GM19372 (cell line): Measurements from ENCODE around the gene MED29.

Experiments
- ATAC-seq: cut with Tn5 transposase; IDR thresholded peaks from one replicate; pipeline ENCODE4 v1.9.1; 2021; ENCODE audit warnings: mild to moderate bottlenecking, low read depth, moderate library complexity; ENCODE audit not compliant: unreplicated experiment

Gene MED29, protein sequence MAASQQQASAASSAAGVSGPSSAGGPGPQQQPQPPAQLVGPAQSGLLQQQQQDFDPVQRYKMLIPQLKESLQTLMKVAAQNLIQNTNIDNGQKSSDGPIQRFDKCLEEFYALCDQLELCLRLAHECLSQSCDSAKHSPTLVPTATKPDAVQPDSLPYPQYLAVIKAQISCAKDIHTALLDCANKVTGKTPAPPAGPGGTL

DNA sequence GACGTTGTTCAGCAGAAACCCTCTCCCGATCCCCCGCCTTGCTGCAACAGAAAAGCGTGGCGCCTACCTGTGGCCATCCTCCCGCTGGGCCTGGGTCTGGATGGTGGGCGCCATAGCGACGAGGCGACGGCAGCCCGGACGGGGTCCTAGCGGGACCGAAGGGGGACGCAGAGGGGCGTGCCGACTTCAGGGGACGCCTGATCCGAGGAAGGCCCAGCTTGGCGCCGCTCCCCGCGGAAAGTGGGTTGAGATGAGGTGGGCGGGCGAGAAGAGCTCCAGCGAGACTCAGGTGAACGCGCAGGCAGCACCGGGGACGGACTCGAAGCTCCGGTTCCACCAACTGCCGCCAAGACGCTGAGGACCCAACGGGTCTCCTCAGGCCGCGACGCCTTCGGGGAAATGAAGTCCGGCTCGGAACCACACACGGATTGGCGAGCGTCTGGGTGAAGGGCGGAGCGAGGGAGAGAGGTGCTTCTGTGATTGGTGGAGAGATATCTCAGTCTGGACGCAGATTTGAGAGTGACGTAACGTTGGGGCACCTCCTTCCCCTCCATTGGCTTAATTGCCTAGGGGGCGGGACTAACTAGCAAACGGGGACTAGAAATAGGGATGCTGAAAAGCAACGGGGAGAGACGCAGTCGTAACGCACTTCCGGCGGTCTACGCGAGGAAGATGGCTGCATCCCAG, at the start of gene MED29, which contains the start of gene PAF1:
Gene MED29 (plus strand): TSS at position 628 of the 687 bp plus-strand sequence. CDS start 45 bp downstream, at position 673.
Gene PAF1 (minus strand): TSS at position 356 of the 687 bp plus-strand sequence. CDS start 242 bp downstream, at position 114.
- ATAC-seq, result peak; percentile 86

DNA sequence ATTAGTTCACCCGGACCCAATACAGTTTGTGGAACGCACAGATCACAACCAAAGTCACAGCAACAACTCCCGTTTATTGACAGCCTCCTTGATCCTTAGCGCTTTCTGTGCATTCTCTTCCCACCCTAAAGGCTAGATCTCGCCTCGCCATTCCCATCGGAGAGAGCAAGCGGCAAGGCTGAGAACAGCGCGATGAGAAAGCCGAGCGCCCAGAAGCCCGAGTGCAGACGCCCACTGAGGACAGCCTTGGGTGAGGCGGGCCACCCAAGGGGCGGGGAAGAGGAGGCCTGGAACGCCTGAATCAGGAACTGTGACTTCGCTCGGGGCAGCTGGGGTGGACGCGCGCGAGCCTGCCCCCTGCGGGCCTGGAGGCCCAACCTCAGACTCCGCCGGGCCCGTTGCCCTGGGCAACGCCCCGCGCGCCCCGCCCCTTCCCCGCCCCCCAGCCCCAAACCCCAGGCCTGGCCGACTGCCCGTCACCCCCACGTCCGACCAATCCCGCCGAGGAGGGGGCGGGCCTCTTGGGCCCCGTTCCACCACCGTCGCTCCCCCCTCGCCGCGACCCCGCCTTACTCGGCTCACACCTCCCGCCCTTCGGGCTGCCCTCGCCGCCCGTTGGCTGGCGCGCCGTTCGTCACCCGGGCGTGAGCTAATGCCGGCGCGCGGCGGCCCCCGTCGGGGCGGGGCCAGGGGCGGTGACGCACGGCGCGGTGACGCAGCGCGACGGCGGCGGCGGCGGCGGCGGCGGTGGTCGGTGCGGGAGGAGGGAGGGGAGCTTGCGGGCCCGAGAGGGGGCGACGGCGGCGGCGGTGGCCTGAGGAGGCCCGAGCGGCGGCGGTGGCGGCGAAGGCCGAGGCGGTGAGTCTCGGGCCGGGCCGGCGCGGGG, 49.2 kb upstream of the MED29 start, which contains the start of gene SAMD4B:
Gene SAMD4B (plus strand): TSS at position 703 of the 886 bp plus-strand sequence. CDS start 14,473 bp downstream, outside the sequence.
- ATAC-seq, result peak; percentile 85

GRCh38 chr19:39342647-39343305, 48.4 kb upstream of the MED29 start:
- ATAC-seq, result no peak

- no peak for ATAC-seq
These were observed 45.2 kb upstream of the MED29 start for GRCh38 chr19:39345956-39346355.

GRCh38 chr19:39347332-39348164, 43.6 kb upstream of the MED29 start:
- no peak for ATAC-seq

DNA sequence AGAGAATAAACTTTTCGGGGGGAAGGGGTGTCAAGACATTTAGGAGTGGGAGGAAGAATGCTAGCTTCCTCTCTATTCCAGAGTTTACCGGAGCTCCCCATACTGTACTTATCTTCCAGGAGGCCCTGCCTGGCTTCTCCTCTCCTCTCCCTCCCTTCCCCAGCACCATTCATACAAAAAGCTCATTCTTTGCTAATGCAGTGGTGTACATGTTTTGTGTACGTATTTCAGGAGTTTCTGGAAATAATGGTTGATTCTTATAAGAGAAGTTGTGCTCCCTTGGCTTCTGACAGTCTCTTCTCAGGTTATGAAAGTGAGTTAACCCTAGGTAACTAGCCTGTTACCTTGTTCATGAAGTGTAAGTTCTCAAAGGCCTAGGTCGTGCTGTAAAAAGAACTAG, 41.9 kb upstream of the MED29 start:
- no peak for ATAC-seq

DNA sequence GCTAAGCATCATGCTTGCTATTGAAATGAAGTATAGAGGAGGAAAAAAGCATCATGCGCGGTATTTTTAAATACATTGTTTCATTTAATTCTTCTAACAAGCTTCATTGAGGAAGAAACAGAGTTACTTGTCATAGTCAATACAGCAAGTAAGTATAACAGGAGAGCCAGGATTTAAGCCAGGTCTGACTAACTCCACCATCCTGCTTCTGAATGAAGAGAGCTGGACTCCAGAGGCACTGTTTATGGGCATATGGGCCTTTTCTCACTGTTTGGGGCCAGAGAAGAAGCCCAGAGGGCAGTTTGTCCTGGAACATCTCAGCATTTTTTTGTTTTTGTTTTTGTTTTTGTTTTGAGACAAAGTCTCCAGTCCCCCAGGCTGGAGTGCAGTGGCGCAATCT, 41.0 kb upstream of the MED29 start:
- no peak for ATAC-seq

DNA sequence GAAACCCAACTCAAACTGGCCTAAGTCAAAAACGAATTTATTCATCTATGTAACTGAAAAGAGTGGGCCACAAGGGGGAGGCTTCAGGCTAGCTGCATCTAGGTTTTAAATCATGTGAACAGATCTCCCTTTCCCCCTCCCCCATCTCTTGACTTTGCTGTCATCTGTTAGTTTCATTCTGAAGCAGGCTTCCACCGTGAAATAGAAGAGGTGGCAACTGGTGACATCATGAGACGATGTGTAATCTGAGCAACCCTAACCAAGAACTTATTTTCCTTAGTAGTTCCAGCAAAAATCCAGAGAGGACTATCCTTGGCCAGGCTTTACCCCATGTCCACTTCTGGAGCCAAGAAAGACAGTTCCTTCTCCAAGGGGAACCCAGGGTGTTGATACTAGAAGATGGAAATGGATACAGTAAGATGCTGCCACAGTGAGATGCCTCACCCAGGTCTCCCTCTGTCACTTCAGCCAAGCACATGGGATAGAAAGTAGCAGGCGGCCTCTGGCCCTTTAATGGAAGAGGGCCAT, 39.6 kb upstream of the MED29 start:
- no peak for ATAC-seq

- ATAC-seq, result no peak
These were observed 38.6 kb upstream of the MED29 start for GRCh38 chr19:39352381-39353255.

GRCh38 chr19:39355253-39355652, 35.9 kb upstream of the MED29 start:
- ATAC-seq, result no peak

GRCh38 chr19:39356073-39356472, 35.1 kb upstream of the MED29 start:
- ATAC-seq, result no peak

DNA sequence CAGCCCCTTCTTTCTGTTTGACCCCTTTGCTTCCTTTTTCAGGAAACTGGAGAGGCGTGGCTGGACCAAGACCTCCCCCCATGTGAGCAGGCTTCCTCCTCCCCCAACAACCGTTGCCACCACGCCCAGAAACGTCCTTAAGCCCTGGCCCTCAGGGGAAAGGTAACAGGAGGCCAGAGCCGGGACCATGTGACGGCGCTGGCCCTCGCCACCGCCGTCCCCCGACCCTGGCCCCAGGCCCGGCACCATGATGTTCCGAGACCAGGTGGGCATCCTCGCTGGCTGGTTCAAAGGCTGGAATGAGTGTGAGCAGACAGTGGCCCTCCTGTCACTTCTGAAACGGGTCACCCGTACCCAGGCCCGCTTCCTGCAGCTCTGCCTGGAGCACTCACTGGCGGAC, 34.5 kb upstream of the MED29 start:
- no peak for ATAC-seq

DNA sequence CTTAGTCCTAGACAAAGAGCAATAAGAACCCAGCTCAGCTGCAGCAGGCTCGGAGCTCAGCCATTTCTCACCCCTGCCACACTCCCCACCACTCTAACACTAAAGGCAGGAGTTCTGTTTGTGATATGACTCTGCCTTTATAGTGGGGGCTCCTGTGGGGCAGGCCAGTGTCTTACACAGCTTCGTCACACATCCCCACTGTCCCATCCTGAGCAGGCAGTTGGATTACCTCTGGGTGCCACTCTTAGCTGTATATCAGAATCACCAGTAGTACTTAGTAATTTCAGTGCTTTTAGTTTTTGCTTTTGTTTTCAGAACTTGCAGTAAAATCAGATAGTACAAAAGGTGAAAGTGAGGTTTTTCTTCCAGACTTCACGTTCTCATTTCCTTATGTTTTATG, 32.2 kb upstream of the MED29 start:
- ATAC-seq, result no peak

DNA sequence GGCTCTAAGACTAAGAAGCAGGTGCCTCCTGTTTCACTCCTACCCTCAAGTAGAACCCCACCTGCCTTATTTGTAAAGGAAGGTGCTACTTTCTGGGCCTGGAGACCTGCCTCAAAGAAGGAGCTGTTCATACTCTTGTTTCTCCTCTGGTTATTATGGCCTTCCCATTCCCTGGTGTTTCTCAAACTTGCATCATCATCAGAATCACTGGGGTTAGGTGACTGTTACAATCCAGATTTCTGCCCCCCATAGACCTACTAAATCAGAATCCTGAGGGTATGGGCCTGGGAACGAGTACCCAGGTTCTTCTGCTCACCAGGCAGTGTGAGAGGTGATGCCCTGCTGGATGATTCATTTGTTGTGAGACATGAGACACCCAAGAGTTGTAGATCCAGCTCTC, 30.6 kb upstream of the MED29 start:
- ATAC-seq, result no peak

GRCh38 chr19:39362682-39363657, 28.2 kb upstream of the MED29 start:
- no peak for ATAC-seq

DNA sequence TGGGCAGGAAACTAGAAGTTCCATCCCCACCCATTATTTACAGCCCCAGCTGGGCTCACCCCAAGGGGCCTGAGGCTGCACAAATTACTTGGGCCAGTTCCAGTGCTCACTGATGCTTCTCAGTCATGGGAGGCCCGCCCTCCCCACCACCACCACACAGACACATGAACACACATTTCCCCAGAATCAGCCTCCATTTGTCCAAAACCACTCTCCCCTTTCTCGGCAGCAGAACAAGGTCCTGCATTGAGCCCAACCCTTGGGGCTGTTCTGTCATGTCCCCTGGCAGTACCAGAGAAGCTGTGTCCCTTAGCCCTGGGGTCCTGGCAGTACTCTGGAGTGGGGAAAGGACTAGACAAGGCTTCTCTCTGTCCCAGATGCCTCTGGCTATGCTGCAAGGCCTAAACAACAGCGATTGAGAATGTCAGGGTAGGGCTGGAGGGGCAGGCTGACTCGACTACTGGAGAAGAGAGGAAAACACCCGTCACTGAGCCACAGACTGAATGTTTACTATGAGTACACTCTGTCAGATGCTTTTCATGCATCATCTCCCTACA, 27.2 kb upstream of the MED29 start:
- no peak for ATAC-seq

GRCh38 chr19:39365531-39365930, 25.6 kb upstream of the MED29 start:
- no peak for ATAC-seq
